ENCODE measurements around the gene RSU1. TPM values are rescaled to one million over a fixed set of nuclear protein-coding genes. Genes with fewer than 3 reads are reported as not detected.

The RSU1 gene
- total RNA-seq, 1 donor from 2014 or later: 60.7 TPM

DNA sequence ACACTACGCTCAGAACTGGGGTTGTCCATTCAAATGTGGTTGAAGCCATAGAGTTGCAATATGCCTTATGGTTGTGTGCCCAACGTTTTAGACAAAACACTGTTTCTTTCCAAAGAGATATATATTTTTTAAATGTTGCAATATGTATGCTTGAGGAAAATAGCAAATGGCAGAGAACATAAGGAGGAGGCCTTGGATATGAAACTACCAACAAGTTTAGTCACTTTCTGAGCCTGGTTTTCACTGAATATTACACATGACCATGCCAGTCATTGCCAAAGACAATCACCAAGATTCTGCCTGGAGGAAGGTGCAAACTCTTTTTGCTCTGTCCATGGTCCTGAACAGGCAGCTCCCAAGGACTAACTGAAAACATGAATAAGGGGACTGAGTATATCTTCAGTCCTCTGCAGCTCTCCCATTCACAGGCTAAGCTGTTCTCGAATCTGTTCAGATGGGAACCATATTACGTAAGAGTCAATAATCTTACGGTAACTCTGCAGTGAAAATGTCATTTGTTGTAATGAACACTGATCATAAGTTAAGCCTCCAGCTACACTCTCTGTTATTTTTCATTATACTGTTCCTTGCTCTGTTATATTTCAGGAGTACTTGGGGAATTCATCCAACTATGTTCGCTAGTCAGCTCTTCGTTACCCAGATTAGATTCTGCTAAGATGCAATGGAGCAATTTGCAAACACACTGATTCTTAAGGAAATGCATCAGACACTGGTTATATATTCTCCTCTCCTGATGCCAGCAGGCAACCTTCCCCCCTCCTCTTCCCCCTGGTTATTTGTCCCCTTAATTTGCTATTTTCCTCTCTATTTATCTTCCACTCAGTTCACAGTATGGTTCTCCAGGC lies 204.9 kb downstream of the RSU1 start:
- H3K27ac Mint-ChIP-seq: no peak overlapping the region
- TF ChIP-seq, protein P1, sequence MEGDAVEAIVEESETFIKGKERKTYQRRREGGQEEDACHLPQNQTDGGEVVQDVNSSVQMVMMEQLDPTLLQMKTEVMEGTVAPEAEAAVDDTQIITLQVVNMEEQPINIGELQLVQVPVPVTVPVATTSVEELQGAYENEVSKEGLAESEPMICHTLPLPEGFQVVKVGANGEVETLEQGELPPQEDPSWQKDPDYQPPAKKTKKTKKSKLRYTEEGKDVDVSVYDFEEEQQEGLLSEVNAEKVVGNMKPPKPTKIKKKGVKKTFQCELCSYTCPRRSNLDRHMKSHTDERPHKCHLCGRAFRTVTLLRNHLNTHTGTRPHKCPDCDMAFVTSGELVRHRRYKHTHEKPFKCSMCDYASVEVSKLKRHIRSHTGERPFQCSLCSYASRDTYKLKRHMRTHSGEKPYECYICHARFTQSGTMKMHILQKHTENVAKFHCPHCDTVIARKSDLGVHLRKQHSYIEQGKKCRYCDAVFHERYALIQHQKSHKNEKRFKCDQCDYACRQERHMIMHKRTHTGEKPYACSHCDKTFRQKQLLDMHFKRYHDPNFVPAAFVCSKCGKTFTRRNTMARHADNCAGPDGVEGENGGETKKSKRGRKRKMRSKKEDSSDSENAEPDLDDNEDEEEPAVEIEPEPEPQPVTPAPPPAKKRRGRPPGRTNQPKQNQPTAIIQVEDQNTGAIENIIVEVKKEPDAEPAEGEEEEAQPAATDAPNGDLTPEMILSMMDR (IDR thresholded peaks at IDR 0.05): no peak
- H3K4me3 Mint-ChIP-seq: no peak overlapping the region
- no peaks in the 10 kb centered on the region for H3K27me3 Mint-ChIP-seq
- CTCF ChIA-PET: no interaction called here
- DNase-seq (no peak), ATAC-seq (ENCODE audit: low read depth) (no peak)
- intact Hi-C loops (cut with micrococcal nuclease): no loop called here
- POLR2A ChIA-PET: no interaction called here
- H3K36me3 Mint-ChIP-seq (ENCODE audit: low read depth): peaks cover 12% of the 10 kb centered on the region
- H3K9me3 Mint-ChIP-seq: peaks cover 7% of the 10 kb centered on the region
- peaks cover 7% of the 10 kb centered on the region for H3K4me1 Mint-ChIP-seq

DNA sequence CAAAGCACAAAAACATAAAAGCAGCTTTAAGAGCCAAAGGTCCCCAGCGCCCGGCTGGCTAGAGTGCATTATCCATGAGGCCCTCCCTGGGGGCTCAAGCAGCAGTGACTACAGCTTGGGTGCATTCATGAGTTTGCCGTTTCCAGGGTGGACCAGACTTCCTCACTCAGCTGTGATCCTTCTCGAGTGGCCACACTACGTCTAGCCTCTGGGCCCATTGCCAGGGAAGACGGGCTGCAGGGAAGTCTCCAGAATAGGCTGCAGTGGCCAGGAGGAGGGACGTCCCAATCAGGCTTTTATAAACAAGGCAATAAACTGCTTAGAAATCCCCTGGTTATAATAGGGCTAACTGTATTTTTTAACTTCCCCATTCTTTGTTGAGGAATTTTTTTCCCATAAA lies 206.2 kb downstream of the RSU1 start:
- no peak overlapping the region for H3K27ac Mint-ChIP-seq
- H3K27me3 Mint-ChIP-seq: no peaks in the 10 kb centered on the region
- peaks cover 7% of the 10 kb centered on the region for H3K4me1 Mint-ChIP-seq
- no peak for DNase-seq
- ChIA-PET CTCF (no interaction called here), POLR2A (no interaction called here)
- no peak for ATAC-seq (ENCODE audit: low read depth)
- H3K9me3 Mint-ChIP-seq: peaks cover 3% of the 10 kb centered on the region
- peaks cover 5% of the 10 kb centered on the region for H3K36me3 Mint-ChIP-seq (ENCODE audit: low read depth)
- TF ChIP-seq, protein P1 (IDR thresholded peaks at IDR 0.05): no peak
- no peak overlapping the region for H3K4me3 Mint-ChIP-seq
- intact Hi-C loops (cut with micrococcal nuclease): loop anchor here (2.0 kb wide), 1 partner anchor 54 kb away; no protein-coding TSS in a partner anchor

DNA sequence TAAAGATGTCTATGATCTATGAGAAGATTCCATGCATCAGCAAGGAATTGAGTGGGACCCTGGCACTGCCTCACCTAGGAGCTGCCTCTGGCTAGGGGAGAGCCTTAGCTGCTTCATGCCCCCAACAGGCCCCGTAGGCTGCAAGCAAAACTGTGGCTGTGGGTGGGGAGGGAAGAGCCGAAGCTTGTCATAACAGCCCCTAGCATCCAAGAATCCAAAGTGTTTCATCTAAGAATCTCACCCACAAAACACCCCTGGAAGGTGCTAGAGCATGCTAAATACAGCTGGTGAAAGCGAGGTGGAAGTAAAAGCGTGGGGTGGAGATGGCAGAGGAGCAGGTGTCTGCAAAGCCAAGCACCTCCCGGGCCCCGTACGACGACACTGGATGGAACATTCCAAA lies 208.0 kb downstream of the RSU1 start:
- Mint-ChIP-seq H3K4me1 (no peaks in the 10 kb centered on the region), H3K27me3 (no peaks in the 10 kb centered on the region), H3K4me3 (no peak overlapping the region), H3K36me3 (ENCODE audit: low read depth) (peaks cover 2% of the 10 kb centered on the region), H3K27ac (no peak overlapping the region), H3K9me3 (no peaks in the 10 kb centered on the region)
- ATAC-seq (ENCODE audit: low read depth) (no peak), DNase-seq (no peak)
- ChIA-PET CTCF (no interaction called here), POLR2A (no interaction called here)
- intact Hi-C loops (cut with micrococcal nuclease): no loop called here
- TF ChIP-seq, protein P1 (IDR thresholded peaks at IDR 0.05): no peak

DNA sequence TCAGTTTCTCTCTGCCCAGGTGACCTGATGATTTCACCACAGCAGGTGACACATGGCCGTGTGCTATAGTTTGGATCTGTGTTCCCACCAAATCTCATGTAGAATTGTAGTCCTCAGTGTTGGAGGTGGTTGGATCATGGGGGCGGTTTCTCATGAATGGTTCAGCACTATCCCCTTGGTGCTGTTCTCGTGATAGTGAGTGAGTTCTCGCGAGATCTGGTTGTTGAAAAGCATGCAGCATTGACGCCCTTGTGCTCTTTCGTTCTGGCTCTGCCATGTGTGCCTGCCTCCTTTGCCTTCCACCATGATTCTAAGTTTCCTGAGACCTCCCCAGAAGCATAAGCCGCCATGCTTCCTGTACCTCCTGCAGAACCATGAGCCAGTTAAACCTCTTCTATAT lies 210.3 kb downstream of the RSU1 start:
- no peak for ATAC-seq (ENCODE audit: low read depth)
- CTCF ChIA-PET: no interaction called here
- POLR2A ChIA-PET: no interaction called here
- intact Hi-C loops (cut with micrococcal nuclease): no loop called here
- Mint-ChIP-seq H3K27ac (no peak overlapping the region), H3K4me3 (no peak overlapping the region), H3K9me3 (no peaks in the 10 kb centered on the region), H3K4me1 (no peaks in the 10 kb centered on the region), H3K36me3 (ENCODE audit: low read depth) (peaks cover 4% of the 10 kb centered on the region), H3K27me3 (no peaks in the 10 kb centered on the region)
- TF ChIP-seq, protein P1 (IDR thresholded peaks at IDR 0.05): no peak
- no peak for DNase-seq

DNA sequence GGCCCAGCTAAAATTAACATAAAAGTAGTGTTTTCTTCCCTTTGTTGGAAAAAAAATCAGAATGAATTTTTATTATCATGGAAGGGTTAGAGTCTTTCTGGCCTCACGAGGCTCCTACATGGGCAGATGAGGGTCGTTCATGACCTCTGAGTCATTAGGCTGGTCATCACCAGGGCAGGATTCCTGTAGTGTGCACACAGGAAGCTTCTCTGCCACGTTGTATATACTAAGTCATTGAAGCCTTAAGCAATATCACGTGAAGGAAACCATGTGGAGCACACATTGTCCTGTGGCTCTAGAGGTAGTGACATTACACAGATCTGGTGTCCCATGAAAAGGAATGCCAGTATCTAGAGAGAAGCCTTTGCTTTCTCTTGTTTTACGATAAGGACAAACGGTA lies 210.8 kb downstream of the RSU1 start:
- intact Hi-C loops (cut with micrococcal nuclease): no loop called here
- Mint-ChIP-seq H3K9me3 (no peaks in the 10 kb centered on the region), H3K36me3 (ENCODE audit: low read depth) (peaks cover 2% of the 10 kb centered on the region), H3K27ac (no peak overlapping the region), H3K4me3 (no peak overlapping the region), H3K4me1 (no peaks in the 10 kb centered on the region), H3K27me3 (no peaks in the 10 kb centered on the region)
- POLR2A ChIA-PET: no interaction called here
- ATAC-seq (ENCODE audit: low read depth) (no peak), DNase-seq (no peak)
- TF ChIP-seq, protein P1 (IDR thresholded peaks at IDR 0.05): no peak
- CTCF ChIA-PET: no interaction called here

All from activated B cell treated with CpG ODN at 0.5 μM for 24 hours (primary cell).